Stimulated activated naive B cell treated with anti-CD40 and anti-IgM and Interleukin-4, amounts not matched to agents 10 μg/mL and 1 μg/mL and 100 μg/mL, for 72 hours (primary cell): Measurements from ENCODE around the gene SLC44A1.
A peak's percentile ranks its signal among the peaks of the same experiment; 100 is the strongest.

ENCODE experiments used
- ATAC-seq, 2 donors: fragments of 150-1000 bp; cut with Tn5 transposase; replicated peaks; 2 replicates each; pipeline ENCODE4 v1.10.0; 2021; ENCODE audit warnings: moderate library complexity in 1 of 2
- DNase-seq: peaks from one replicate; pipeline ENCODE4 v3.0.0; 2021
- H3K27ac Mint-ChIP-seq: one replicate; pipeline ENCODE4 v1.8.0; 2022; ENCODE audit warnings: mild to moderate bottlenecking, mixed read lengths
- H3K27me3 Mint-ChIP-seq, 2 donors: one replicate each; pipeline ENCODE4 v1.8.0; 2022; ENCODE audit warnings: mixed read lengths in 2 of 2
- H3K36me3 Mint-ChIP-seq, 2 donors: one replicate each; pipeline ENCODE4 v1.8.0; 2022; ENCODE audit warnings: mixed read lengths in 2 of 2, mild to moderate bottlenecking in 1 of 2
- H3K4me1 Mint-ChIP-seq, 2 donors: one replicate each; pipeline ENCODE4 v1.8.0; 2022; ENCODE audit warnings: mixed read lengths in 2 of 2, mild to moderate bottlenecking in 1 of 2
- H3K4me3 Mint-ChIP-seq, 2 donors: one replicate each; pipeline ENCODE4 v1.8.0; 2022; ENCODE audit warnings: mild to moderate bottlenecking in 2 of 2, mixed read lengths in 2 of 2, moderate library complexity in 1 of 2
- H3K9me3 Mint-ChIP-seq, 2 donors: one replicate each; pipeline ENCODE4 v1.8.0; 2022; ENCODE audit warnings: mixed read lengths in 2 of 2, mild to moderate bottlenecking in 1 of 2

SLC44A1 gene

GRCh38 chr9:105244003-105244733 lies at the start of gene SLC44A1:
TSS of gene SLC44A1 (plus strand) at chr9:105244651. CDS start at chr9:105244869, 218 bp downstream.
- H3K4me1 Mint-ChIP-seq, result peaks cover 8 to 27% of the 10 kb centered on the region in 2 donors
- no peaks in the 10 kb centered on the region for H3K9me3 Mint-ChIP-seq
- ATAC-seq (peak; percentile 90 to 94), DNase-seq (peak; percentile 91)
- H3K27me3 Mint-ChIP-seq, result no peaks in the 10 kb centered on the region
- H3K36me3 Mint-ChIP-seq, result no peaks in the 10 kb centered on the region
- H3K4me3 Mint-ChIP-seq, result peak within 1 kb of the TSS; percentile 90 to 92
- peak within 1 kb of the TSS; percentile 94 for H3K27ac Mint-ChIP-seq

- H3K9me3 Mint-ChIP-seq, result no peaks in the 10 kb centered on the region
- no peak overlapping the region for H3K27ac Mint-ChIP-seq
- H3K27me3 Mint-ChIP-seq, result no peaks in the 10 kb centered on the region
- ATAC-seq (no peak), DNase-seq (no peak)
- H3K4me3 Mint-ChIP-seq, result no peak overlapping the region
- no peaks in the 10 kb centered on the region for H3K4me1 Mint-ChIP-seq
- H3K36me3 Mint-ChIP-seq, result no peaks in the 10 kb centered on the region
Measured at GRCh38 chr9:105195259-105195658, 49.2 kb upstream of the SLC44A1 start.

- no peaks in the 10 kb centered on the region for H3K4me1 Mint-ChIP-seq
- DNase-seq, result no peak
- no peaks in the 10 kb centered on the region for H3K27me3 Mint-ChIP-seq
- no peak for ATAC-seq
- H3K9me3 Mint-ChIP-seq, result no peaks in the 10 kb centered on the region
- no peak overlapping the region for H3K27ac Mint-ChIP-seq
- no peak overlapping the region for H3K4me3 Mint-ChIP-seq
- no peaks in the 10 kb centered on the region for H3K36me3 Mint-ChIP-seq
Measured at GRCh38 chr9:105198023-105198422, 46.4 kb upstream of the SLC44A1 start.

- Mint-ChIP-seq H3K9me3 (no peaks in the 10 kb centered on the region), H3K36me3 (no peaks in the 10 kb centered on the region), H3K27ac (no peak overlapping the region), H3K27me3 (no peaks in the 10 kb centered on the region), H3K4me1 (no peaks in the 10 kb centered on the region), H3K4me3 (no peak overlapping the region)
- DNase-seq, result no peak
- no peak for ATAC-seq
Measured at GRCh38 chr9:105198865-105199264, 45.6 kb upstream of the SLC44A1 start.

- Mint-ChIP-seq H3K4me1 (no peaks in the 10 kb centered on the region), H3K9me3 (no peaks in the 10 kb centered on the region), H3K36me3 (no peaks in the 10 kb centered on the region), H3K27me3 (no peaks in the 10 kb centered on the region), H3K27ac (no peak overlapping the region), H3K4me3 (no peak overlapping the region)
- DNase-seq (no peak), ATAC-seq (no peak)
Measured at GRCh38 chr9:105204416-105204815, 40.0 kb upstream of the SLC44A1 start.

GRCh38 chr9:105205787-105206495 lies 38.5 kb upstream of the SLC44A1 start:
- Mint-ChIP-seq H3K27ac (no peak overlapping the region), H3K36me3 (no peaks in the 10 kb centered on the region), H3K27me3 (no peaks in the 10 kb centered on the region), H3K4me3 (no peak overlapping the region), H3K4me1 (no peaks in the 10 kb centered on the region), H3K9me3 (no peaks in the 10 kb centered on the region)
- ATAC-seq, result no peak
- no peak for DNase-seq

- no peak for DNase-seq
- no peaks in the 10 kb centered on the region for H3K9me3 Mint-ChIP-seq
- H3K4me1 Mint-ChIP-seq, result no peaks in the 10 kb centered on the region
- H3K27me3 Mint-ChIP-seq, result no peaks in the 10 kb centered on the region
- H3K36me3 Mint-ChIP-seq, result no peaks in the 10 kb centered on the region
- ATAC-seq, result no peak
- H3K4me3 Mint-ChIP-seq, result no peak overlapping the region
- no peak overlapping the region for H3K27ac Mint-ChIP-seq
Measured at GRCh38 chr9:105206496-105206820, 38.0 kb upstream of the SLC44A1 start.

GRCh38 chr9:105206821-105207699 lies 37.4 kb upstream of the SLC44A1 start:
- H3K9me3 Mint-ChIP-seq, result no peaks in the 10 kb centered on the region
- no peak for ATAC-seq
- no peaks in the 10 kb centered on the region for H3K36me3 Mint-ChIP-seq
- H3K27ac Mint-ChIP-seq, result no peak overlapping the region
- H3K4me3 Mint-ChIP-seq, result no peak overlapping the region
- H3K27me3 Mint-ChIP-seq, result no peaks in the 10 kb centered on the region
- H3K4me1 Mint-ChIP-seq, result no peaks in the 10 kb centered on the region
- DNase-seq, result no peak

- no peaks in the 10 kb centered on the region for H3K9me3 Mint-ChIP-seq
- no peaks in the 10 kb centered on the region for H3K27me3 Mint-ChIP-seq
- H3K27ac Mint-ChIP-seq, result no peak overlapping the region
- no peak overlapping the region for H3K4me3 Mint-ChIP-seq
- ATAC-seq, result no peak
- DNase-seq, result no peak
- no peaks in the 10 kb centered on the region for H3K4me1 Mint-ChIP-seq
- H3K36me3 Mint-ChIP-seq, result no peaks in the 10 kb centered on the region
Measured at GRCh38 chr9:105216440-105217178, 27.8 kb upstream of the SLC44A1 start.

GRCh38 chr9:105218673-105219072 lies 25.8 kb upstream of the SLC44A1 start:
- DNase-seq (no peak), ATAC-seq (no peak)
- Mint-ChIP-seq H3K9me3 (peaks cover 5 to 11% of the 10 kb centered on the region in 2 donors), H3K4me3 (no peak overlapping the region), H3K4me1 (no peaks in the 10 kb centered on the region), H3K27ac (no peak overlapping the region), H3K27me3 (peaks cover under 1 to 9% of the 10 kb centered on the region in 2 donors), H3K36me3 (peaks cover 0 to 3% of the 10 kb centered on the region in 2 donors)

- no peak for ATAC-seq
- H3K36me3 Mint-ChIP-seq, result peaks cover 5 to 10% of the 10 kb centered on the region in 2 donors
- H3K4me3 Mint-ChIP-seq, result no peak overlapping the region
Measured at GRCh38 chr9:105219291-105219805, 25.1 kb upstream of the SLC44A1 start.

GRCh38 chr9:105220451-105220850 lies 24.0 kb upstream of the SLC44A1 start:
- H3K9me3 Mint-ChIP-seq, result peaks cover 15 to 25% of the 10 kb centered on the region in 2 donors
- H3K27ac Mint-ChIP-seq, result no peak overlapping the region
- no peak for ATAC-seq
- H3K27me3 Mint-ChIP-seq, result peaks cover 8 to 17% of the 10 kb centered on the region in 2 donors
- H3K36me3 Mint-ChIP-seq, result peaks cover 9 to 14% of the 10 kb centered on the region in 2 donors
- no peak overlapping the region for H3K4me3 Mint-ChIP-seq
- no peaks in the 10 kb centered on the region for H3K4me1 Mint-ChIP-seq
- DNase-seq, result no peak

More at GRCh38 chr9:105219291-105219805, 25.1 kb upstream of the SLC44A1 start:
- Mint-ChIP-seq H3K9me3 (peaks cover 11 to 16% of the 10 kb centered on the region in 2 donors), H3K4me1 (no peaks in the 10 kb centered on the region), H3K27ac (no peak overlapping the region), H3K27me3 (peaks cover 5 to 16% of the 10 kb centered on the region in 2 donors)
- no peak for DNase-seq

- ATAC-seq (no peak), DNase-seq (no peak)
- peaks cover 9 to 14% of the 10 kb centered on the region in 2 donors for H3K36me3 Mint-ChIP-seq
- H3K4me1 Mint-ChIP-seq, result no peaks in the 10 kb centered on the region
- no peak overlapping the region for H3K4me3 Mint-ChIP-seq
- H3K27me3 Mint-ChIP-seq, result peaks cover 15 to 24% of the 10 kb centered on the region in 2 donors
- H3K27ac Mint-ChIP-seq, result no peak overlapping the region
- peaks cover 15 to 27% of the 10 kb centered on the region in 2 donors for H3K9me3 Mint-ChIP-seq
Measured at GRCh38 chr9:105223544-105224140, 20.8 kb upstream of the SLC44A1 start.
